ENCODE data around the gene LRRK1. TPM values are rescaled to one million over a fixed set of nuclear protein-coding genes. Genes with fewer than 3 reads are reported as not detected.

LRRK1 gene, protein sequence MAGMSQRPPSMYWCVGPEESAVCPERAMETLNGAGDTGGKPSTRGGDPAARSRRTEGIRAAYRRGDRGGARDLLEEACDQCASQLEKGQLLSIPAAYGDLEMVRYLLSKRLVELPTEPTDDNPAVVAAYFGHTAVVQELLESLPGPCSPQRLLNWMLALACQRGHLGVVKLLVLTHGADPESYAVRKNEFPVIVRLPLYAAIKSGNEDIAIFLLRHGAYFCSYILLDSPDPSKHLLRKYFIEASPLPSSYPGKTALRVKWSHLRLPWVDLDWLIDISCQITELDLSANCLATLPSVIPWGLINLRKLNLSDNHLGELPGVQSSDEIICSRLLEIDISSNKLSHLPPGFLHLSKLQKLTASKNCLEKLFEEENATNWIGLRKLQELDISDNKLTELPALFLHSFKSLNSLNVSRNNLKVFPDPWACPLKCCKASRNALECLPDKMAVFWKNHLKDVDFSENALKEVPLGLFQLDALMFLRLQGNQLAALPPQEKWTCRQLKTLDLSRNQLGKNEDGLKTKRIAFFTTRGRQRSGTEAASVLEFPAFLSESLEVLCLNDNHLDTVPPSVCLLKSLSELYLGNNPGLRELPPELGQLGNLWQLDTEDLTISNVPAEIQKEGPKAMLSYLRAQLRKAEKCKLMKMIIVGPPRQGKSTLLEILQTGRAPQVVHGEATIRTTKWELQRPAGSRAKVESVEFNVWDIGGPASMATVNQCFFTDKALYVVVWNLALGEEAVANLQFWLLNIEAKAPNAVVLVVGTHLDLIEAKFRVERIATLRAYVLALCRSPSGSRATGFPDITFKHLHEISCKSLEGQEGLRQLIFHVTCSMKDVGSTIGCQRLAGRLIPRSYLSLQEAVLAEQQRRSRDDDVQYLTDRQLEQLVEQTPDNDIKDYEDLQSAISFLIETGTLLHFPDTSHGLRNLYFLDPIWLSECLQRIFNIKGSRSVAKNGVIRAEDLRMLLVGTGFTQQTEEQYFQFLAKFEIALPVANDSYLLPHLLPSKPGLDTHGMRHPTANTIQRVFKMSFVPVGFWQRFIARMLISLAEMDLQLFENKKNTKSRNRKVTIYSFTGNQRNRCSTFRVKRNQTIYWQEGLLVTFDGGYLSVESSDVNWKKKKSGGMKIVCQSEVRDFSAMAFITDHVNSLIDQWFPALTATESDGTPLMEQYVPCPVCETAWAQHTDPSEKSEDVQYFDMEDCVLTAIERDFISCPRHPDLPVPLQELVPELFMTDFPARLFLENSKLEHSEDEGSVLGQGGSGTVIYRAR (N-terminal part only)
- 7.4 and 9.0 TPM in 2 replicates for total RNA-seq

DNA sequence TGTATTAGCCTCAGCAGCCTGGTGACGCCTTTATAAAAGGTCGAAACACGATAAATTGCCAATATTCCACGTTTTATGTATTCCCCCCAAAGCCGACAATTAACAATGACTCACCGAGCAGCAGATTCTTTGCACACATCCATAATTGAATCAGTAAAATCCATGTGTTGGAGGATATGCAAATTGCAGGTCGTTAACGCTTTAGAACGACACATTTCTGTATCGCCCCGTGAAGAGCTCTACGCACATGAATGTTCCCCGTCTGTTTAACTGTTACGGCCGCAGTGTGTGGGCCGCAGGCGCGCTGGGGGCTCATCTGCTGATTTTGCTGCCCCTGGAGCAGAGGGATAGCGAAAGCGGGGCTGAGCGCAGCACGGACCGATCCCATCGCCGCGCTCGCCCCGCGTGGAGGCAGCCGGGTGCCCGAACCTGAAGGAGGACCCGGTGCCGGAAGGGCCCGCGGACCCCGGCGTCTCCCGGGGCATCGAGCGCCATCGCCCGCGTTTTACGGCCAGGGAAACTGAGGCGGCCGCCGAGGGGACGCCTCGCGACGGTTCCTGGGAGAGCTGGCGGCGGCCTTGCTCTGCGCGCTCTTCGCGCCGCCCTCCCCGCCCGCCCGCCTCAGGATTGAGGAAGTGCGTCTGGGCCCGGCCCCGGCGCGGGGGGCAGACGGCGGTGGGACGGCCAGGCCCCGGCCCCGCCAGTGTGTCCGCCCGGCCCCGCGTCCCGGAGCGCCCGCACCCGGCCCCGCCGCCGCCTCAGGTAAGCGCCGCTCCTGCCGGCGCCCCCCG, at the start of gene LRRK1:
TSS of gene LRRK1 (plus strand) at position 668 of the 791 bp plus-strand sequence. CDS start 5,276 bp downstream, outside the sequence.

DNA sequence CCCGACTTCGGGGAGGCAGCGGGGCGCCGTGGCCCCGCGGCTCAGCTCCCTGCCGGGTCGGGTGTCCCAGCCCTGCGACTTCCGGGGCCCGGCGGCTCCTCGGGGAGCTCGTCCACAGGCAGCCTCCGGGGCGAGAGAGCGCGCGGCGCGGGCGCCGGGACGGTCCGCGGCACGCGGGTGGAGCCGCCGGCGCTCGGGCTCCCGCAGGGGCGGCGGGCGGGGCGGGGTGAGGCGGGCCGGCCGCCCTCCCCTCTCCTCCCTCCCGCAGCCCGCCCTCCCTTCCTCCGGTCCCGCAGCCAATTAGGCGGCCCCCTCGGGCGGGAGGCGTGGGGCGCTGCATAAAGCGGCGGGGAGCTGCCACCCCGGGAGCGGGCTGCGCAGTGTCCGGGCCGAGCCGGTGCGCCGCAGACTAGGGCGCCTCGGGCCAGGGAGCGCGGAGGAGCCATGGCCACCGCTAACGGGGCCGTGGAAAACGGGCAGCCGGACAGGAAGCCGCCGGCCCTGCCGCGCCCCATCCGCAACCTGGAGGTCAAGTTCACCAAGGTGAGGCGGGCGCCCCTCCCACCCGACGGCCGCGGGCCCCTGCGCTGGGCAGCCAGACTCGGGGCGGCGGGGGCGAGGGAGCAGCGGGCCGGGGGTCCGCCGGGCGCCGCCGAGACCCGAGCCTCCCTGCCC, 39.6 kb upstream of the LRRK1 start, which contains the start of gene ALDH1A3:
TSS of gene ALDH1A3 (plus strand) at position 368 of the 675 bp plus-strand sequence. CDS start at position 445, 77 bp downstream.

Other genes with a start within 250 kb of the LRRK1 start
- 28.5 and 202 TPM in 2 replicates for gene ALDH1A3, start 39.5 kb upstream of the LRRK1 start, total RNA-seq